Measurements from ENCODE around the gene ZNF124.

GRCh38 chr1:247210376-247211117 lies 38.7 kb upstream of the ZNF124 start:
- TF ChIP-seq, protein P1, sequence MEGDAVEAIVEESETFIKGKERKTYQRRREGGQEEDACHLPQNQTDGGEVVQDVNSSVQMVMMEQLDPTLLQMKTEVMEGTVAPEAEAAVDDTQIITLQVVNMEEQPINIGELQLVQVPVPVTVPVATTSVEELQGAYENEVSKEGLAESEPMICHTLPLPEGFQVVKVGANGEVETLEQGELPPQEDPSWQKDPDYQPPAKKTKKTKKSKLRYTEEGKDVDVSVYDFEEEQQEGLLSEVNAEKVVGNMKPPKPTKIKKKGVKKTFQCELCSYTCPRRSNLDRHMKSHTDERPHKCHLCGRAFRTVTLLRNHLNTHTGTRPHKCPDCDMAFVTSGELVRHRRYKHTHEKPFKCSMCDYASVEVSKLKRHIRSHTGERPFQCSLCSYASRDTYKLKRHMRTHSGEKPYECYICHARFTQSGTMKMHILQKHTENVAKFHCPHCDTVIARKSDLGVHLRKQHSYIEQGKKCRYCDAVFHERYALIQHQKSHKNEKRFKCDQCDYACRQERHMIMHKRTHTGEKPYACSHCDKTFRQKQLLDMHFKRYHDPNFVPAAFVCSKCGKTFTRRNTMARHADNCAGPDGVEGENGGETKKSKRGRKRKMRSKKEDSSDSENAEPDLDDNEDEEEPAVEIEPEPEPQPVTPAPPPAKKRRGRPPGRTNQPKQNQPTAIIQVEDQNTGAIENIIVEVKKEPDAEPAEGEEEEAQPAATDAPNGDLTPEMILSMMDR (IDR thresholded peaks at IDR 0.05; ENCODE audit: poor library complexity), result no peak
- TF ChIP-seq EZH2 (IDR thresholded peaks at IDR 0.05; ENCODE audit: borderline replicate concordance) (no peak), EZH2phosphoT487 (IDR thresholded peaks at IDR 0.05; ENCODE audit: low read depth, severe bottlenecking, unreplicated experiment) (no peak)

Data from hepatocyte (in vitro differentiated cells).